Adrenal gland (tissue), 5 donors: ENCODE measurements around the gene JPH3.

Experiments used
- POLR2A ChIP-seq, 2 donors: fragments of 450-650 bp; IDR thresholded peaks; one replicate each; pipeline ENCODE4 v1.6.1; 2017; ENCODE audit warnings: antibody characterized with exemption in 2 of 2, mild to moderate bottlenecking in 2 of 2, moderate library complexity in 1 of 2
- TF ChIP-seq, protein P1 (sequence below), 6 experiments: fragments of 450-650 bp in 4 of 6; fragments of 200-600 bp in 2 of 6; sonication (generic) in 1 of 6; IDR thresholded peaks; 1 replicate in 5 of 6; 2 replicates in 1 of 6; pipeline versions ENCODE4 v1.5.1 to v1.8.0; 2016 to 2021; ENCODE audit warnings: antibody characterized with exemption in 6 of 6, mild to moderate bottlenecking in 2 of 6, moderate library complexity in 1 of 6
- donor health status: DM: no; HTN: no; CAD: no.

DNA sequence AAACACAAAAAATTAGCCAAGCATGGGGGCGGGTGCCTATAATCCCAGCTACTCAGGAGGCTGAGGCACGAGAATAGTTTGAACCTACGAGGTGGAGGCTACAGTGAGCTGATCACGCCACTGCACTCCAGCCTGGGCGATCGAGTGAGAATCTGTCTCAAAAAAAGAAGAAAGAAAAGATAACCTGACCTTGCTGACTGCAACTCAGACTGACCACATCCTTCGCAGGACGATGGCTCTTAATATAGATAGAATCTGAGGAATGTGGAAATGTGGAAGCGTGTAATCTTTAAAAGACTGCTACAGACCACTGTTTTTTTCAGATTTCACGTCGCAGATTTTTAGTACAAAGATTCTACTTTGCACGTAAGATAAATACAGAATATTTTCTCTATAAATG, 125.7 kb downstream of the JPH3 start:
- TF ChIP-seq, protein P1, sequence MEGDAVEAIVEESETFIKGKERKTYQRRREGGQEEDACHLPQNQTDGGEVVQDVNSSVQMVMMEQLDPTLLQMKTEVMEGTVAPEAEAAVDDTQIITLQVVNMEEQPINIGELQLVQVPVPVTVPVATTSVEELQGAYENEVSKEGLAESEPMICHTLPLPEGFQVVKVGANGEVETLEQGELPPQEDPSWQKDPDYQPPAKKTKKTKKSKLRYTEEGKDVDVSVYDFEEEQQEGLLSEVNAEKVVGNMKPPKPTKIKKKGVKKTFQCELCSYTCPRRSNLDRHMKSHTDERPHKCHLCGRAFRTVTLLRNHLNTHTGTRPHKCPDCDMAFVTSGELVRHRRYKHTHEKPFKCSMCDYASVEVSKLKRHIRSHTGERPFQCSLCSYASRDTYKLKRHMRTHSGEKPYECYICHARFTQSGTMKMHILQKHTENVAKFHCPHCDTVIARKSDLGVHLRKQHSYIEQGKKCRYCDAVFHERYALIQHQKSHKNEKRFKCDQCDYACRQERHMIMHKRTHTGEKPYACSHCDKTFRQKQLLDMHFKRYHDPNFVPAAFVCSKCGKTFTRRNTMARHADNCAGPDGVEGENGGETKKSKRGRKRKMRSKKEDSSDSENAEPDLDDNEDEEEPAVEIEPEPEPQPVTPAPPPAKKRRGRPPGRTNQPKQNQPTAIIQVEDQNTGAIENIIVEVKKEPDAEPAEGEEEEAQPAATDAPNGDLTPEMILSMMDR (IDR thresholded peaks at IDR 0.05): no peak
- no peak for TF ChIP-seq POLR2A (IDR thresholded peaks at IDR 0.05)
